RPMI7951 (cell line): ENCODE data around the gene DNAJB8. TPM values are rescaled to one million over a fixed set of nuclear protein-coding genes. Genes with fewer than 3 reads are reported as not detected.

Experiments
- DNase-seq: peaks from one replicate; pipeline ENCODE4 v3.0.0-alpha.2; 2012; ENCODE audit warnings: low read depth
- total RNA-seq: library from RNA; depleted of rRNA; stranded (reverse); fragments of >200 nt; shearing (Covaris generic); gene quantifications from 2 replicates; pipeline ENCODE4 v1.2.3, GENCODE V29; 2014

DNAJB8 gene
- total RNA-seq, 1 experiment from 2014 or later: not detected

GRCh38 chr3:128427175-128427857 is 39.4 kb downstream of the DNAJB8 start:
- DNase-seq: no peak

- no peak for DNase-seq
Measured at GRCh38 chr3:128426128-128426921, 40.4 kb downstream of the DNAJB8 start.

GRCh38 chr3:128425846-128426127 is 40.9 kb downstream of the DNAJB8 start:
- DNase-seq: no peak

- no peak for DNase-seq
Measured at GRCh38 chr3:128425142-128425845, 41.4 kb downstream of the DNAJB8 start.

GRCh38 chr3:128424508-128425069 is 42.1 kb downstream of the DNAJB8 start:
- peak; percentile 88 for DNase-seq

- no peak for DNase-seq
Measured at GRCh38 chr3:128423525-128424147, 43.1 kb downstream of the DNAJB8 start.

- no peak for DNase-seq
Measured at GRCh38 chr3:128422762-128423524, 43.7 kb downstream of the DNAJB8 start.

- no peak for DNase-seq
Measured at GRCh38 chr3:128421966-128422365, 44.7 kb downstream of the DNAJB8 start.

- no peak for DNase-seq
Measured at GRCh38 chr3:128421439-128421836, 45.3 kb downstream of the DNAJB8 start.

GRCh38 chr3:128420720-128421438 is 45.8 kb downstream of the DNAJB8 start:
- no peak for DNase-seq

- no peak for DNase-seq
Measured at GRCh38 chr3:128420289-128420688, 46.4 kb downstream of the DNAJB8 start.

- no peak for DNase-seq
Measured at GRCh38 chr3:128419311-128419710, 47.4 kb downstream of the DNAJB8 start.

- DNase-seq: no peak
Measured at GRCh38 chr3:128418900-128419299, 47.8 kb downstream of the DNAJB8 start.

GRCh38 chr3:128416578-128417211 is 50.0 kb downstream of the DNAJB8 start:
- DNase-seq: peak; percentile 95

- peak; percentile 68 for DNase-seq
Measured at GRCh38 chr3:128415773-128416577, 50.7 kb downstream of the DNAJB8 start.

- DNase-seq: no peak
Measured at GRCh38 chr3:128415200-128415772, 51.4 kb downstream of the DNAJB8 start.

GRCh38 chr3:128413413-128414205 is 53.1 kb downstream of the DNAJB8 start:
- DNase-seq: no peak

- no peak for DNase-seq
Measured at GRCh38 chr3:128413003-128413370, 53.7 kb downstream of the DNAJB8 start.
